Ovary (tissue), 1 donor: ENCODE data around the gene STIM2.

ENCODE experiments used
- EP300 ChIP-seq: sonication (generic); formaldehyde crosslinking; IDR thresholded peaks from one replicate; pipeline ENCODE4 v1.6.1; 2017; ENCODE audit warnings: antibody characterized with exemption
- POLR2A ChIP-seq: fragments of 450-650 bp; IDR thresholded peaks from one replicate; pipeline ENCODE4 v1.6.1; 2017; ENCODE audit warnings: antibody characterized with exemption, mild to moderate bottlenecking, moderate library complexity

GRCh38 chr4:27027428-27027827, 166.8 kb downstream of the STIM2 start:
- TF ChIP-seq EP300 (no peak), POLR2A (no peak)
